Activated CD8-positive, alpha-beta memory T cell treated with anti-CD3 and anti-CD28 coated beads, Interleukin-2, amount 10 ng/mL, durations not matched to agents 7 days and 5 days (primary cell): Measurements from ENCODE around the gene PHTF1. TPM values are rescaled to one million over a fixed set of nuclear protein-coding genes. Genes with fewer than 3 reads are reported as not detected.
"Not testable (repeated sequence)": the region's sequence is repeated elsewhere in the genome, so short reads cannot be mapped to it uniquely, and the experiment has no call there.

ENCODE experiments used
- ATAC-seq: fragments of 150-1000 bp; cut with Tn5 transposase; one replicate; pipeline ENCODE4 v1.10.0; 2021; ENCODE audit warnings: moderate library complexity
- CTCF ChIA-PET: fragments of 350-600 bp; sonication (Branson Sonifier 250); formaldehyde crosslinking; loops from one replicate; lab custom pipeline; 2021; ENCODE audit warnings: antibody characterized with exemption; lab: Charles Lee
- DNase-seq: peaks from one replicate; pipeline ENCODE4 v3.0.0-alpha.2; 2020
- H3K27ac Mint-ChIP-seq: one replicate; pipeline ENCODE4 v1.8.0; 2021; ENCODE audit warnings: mild to moderate bottlenecking, mixed read lengths
- H3K27me3 Mint-ChIP-seq: one replicate; pipeline ENCODE4 v1.8.0; 2021; ENCODE audit warnings: mixed read lengths
- H3K36me3 Mint-ChIP-seq: one replicate; pipeline ENCODE4 v1.8.0; 2021; ENCODE audit warnings: mild to moderate bottlenecking, mixed read lengths
- H3K4me1 Mint-ChIP-seq: one replicate; pipeline ENCODE4 v1.8.0; 2021; ENCODE audit warnings: mixed read lengths
- H3K4me3 Mint-ChIP-seq: one replicate; pipeline ENCODE4 v1.8.0; 2021; ENCODE audit warnings: mild to moderate bottlenecking, moderate library complexity, mixed read lengths
- H3K9me3 Mint-ChIP-seq: one replicate; pipeline ENCODE4 v1.8.0; 2022; ENCODE audit warnings: low read depth, mixed read lengths
- total RNA-seq, 2 experiments: library from RNA; stranded (reverse); gene quantifications; one replicate each; pipeline ENCODE4 v1.2.3, GENCODE V29; 2021

The PHTF1 gene
- total RNA-seq, 2 experiments from 2014 or later: 27.8 to 30.4 TPM

GRCh38 chr1:113765306-113766230 lies 6.3 kb upstream of the PHTF1 start:
- Mint-ChIP-seq H3K4me1 (peaks cover 46% of the 10 kb centered on the region), H3K27ac (no peak overlapping the region), H3K4me3 (no peak overlapping the region), H3K27me3 (no peaks in the 10 kb centered on the region), H3K36me3 (peaks cover 58% of the 10 kb centered on the region), H3K9me3 (no peaks in the 10 kb centered on the region)
- DNase-seq (no peak), ATAC-seq (no peak)
- CTCF ChIA-PET: no interaction called here

GRCh38 chr1:113763661-113764060 lies 4.4 kb upstream of the PHTF1 start:
- no peak for ATAC-seq
- peaks cover 38% of the 10 kb centered on the region for H3K4me1 Mint-ChIP-seq
- no peak overlapping the region for H3K27ac Mint-ChIP-seq
- DNase-seq: no peak
- no peaks in the 10 kb centered on the region for H3K9me3 Mint-ChIP-seq
- H3K4me3 Mint-ChIP-seq: no peak overlapping the region
- peaks cover 43% of the 10 kb centered on the region for H3K36me3 Mint-ChIP-seq
- no peaks in the 10 kb centered on the region for H3K27me3 Mint-ChIP-seq
- CTCF ChIA-PET: no interaction called here

GRCh38 chr1:113761937-113762336 lies 2.7 kb upstream of the PHTF1 start:
- Mint-ChIP-seq H3K36me3 (peaks cover 36% of the 10 kb centered on the region), H3K4me3 (no peak overlapping the region), H3K27ac (no peak overlapping the region), H3K9me3 (no peaks in the 10 kb centered on the region), H3K4me1 (peaks cover 32% of the 10 kb centered on the region), H3K27me3 (no peaks in the 10 kb centered on the region)
- DNase-seq (no peak), ATAC-seq (no peak)
- CTCF ChIA-PET: interaction anchor here (1.2 kb wide), 1 partner anchor 169 kb away, joined by 3 read pairs; no protein-coding TSS in a partner anchor

GRCh38 chr1:113760102-113761080 lies 1.1 kb upstream of the PHTF1 start:
- Mint-ChIP-seq H3K27ac (peak overlapping the region; percentile 92), H3K9me3 (no peaks in the 10 kb centered on the region), H3K4me3 (peak overlapping the region; percentile 89), H3K27me3 (no peaks in the 10 kb centered on the region), H3K4me1 (peaks cover 34% of the 10 kb centered on the region), H3K36me3 (peaks cover 33% of the 10 kb centered on the region)
- no peak for ATAC-seq
- CTCF ChIA-PET: interaction anchor here (0.7 to 2.2 kb wide), 14 partner anchors 7 to 180 kb away, joined by 3 to 10 read pairs (median 4); partner anchors contain the start of gene HIPK1
- no peak for DNase-seq

GRCh38 chr1:113758631-113759332 lies 504 bp downstream of the PHTF1 start:
- H3K9me3 Mint-ChIP-seq: no peaks in the 10 kb centered on the region
- H3K36me3 Mint-ChIP-seq: peaks cover 29% of the 10 kb centered on the region
- peak overlapping the region; percentile 93 for H3K27ac Mint-ChIP-seq
- H3K4me1 Mint-ChIP-seq: peaks cover 36% of the 10 kb centered on the region
- CTCF ChIA-PET: interaction anchor here (0.8 to 2.2 kb wide), 14 partner anchors 9 to 171 kb away, joined by 3 to 11 read pairs (median 4); partner anchors contain the start of gene HIPK1
- DNase-seq (peak; percentile 81), ATAC-seq (peak; percentile 71)
- H3K27me3 Mint-ChIP-seq: no peaks in the 10 kb centered on the region
- peak overlapping the region; percentile 89 for H3K4me3 Mint-ChIP-seq

- CTCF ChIA-PET: no interaction called here
Observed at GRCh38 chr1:113756461-113756860, 2.8 kb downstream of the PHTF1 start.

GRCh38 chr1:113753333-113753732 lies 6.0 kb downstream of the PHTF1 start:
- H3K36me3 Mint-ChIP-seq: peaks cover 36% of the 10 kb centered on the region
- CTCF ChIA-PET: interaction anchor here (1.6 kb wide), 1 partner anchor 10 kb away, joined by 5 read pairs; no protein-coding TSS in a partner anchor
- not testable (repeated sequence) for ATAC-seq, H3K4me3 Mint-ChIP-seq, H3K9me3 Mint-ChIP-seq, DNase-seq, H3K27me3 Mint-ChIP-seq, H3K27ac Mint-ChIP-seq
- H3K4me1 Mint-ChIP-seq: peaks cover 25% of the 10 kb centered on the region

More at GRCh38 chr1:113756461-113756860, 2.8 kb downstream of the PHTF1 start:
- DNase-seq (no peak), ATAC-seq (no peak)
- Mint-ChIP-seq H3K36me3 (peaks cover 33% of the 10 kb centered on the region), H3K27me3 (no peaks in the 10 kb centered on the region), H3K4me1 (peaks cover 35% of the 10 kb centered on the region), H3K27ac (peak overlapping the region; percentile 17), H3K9me3 (no peaks in the 10 kb centered on the region), H3K4me3 (peak overlapping the region; percentile 4)

DNA sequence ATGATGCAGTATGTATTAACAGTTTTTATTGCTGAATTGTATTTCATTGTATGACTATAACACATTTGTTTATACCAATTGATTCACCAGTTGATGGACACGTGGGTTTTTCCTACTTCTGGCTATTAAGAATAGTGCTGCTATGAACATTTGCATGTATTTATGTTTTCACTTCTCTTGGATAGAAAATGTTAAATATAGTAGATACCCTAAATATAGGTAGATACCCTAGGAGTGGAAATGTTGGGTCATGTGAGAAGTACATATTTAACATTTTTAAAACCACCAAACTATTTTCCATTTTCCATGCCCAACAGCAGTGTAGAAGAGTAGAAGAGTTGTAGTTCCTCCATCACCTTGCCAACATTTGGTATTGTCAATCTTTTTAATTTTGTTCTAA lies 7.8 kb downstream of the PHTF1 start:
- Mint-ChIP-seq H3K27me3 (no peaks in the 10 kb centered on the region), H3K4me3 (no peak overlapping the region), H3K9me3 (no peaks in the 10 kb centered on the region), H3K4me1 (peaks cover 16% of the 10 kb centered on the region), H3K36me3 (peaks cover 34% of the 10 kb centered on the region), H3K27ac (no peak overlapping the region)
- CTCF ChIA-PET: no interaction called here
- ATAC-seq (no peak), DNase-seq (no peak)

- Mint-ChIP-seq H3K36me3 (peaks cover 30% of the 10 kb centered on the region), H3K4me3 (no peak overlapping the region), H3K4me1 (peaks cover 12% of the 10 kb centered on the region), H3K27ac (no peak overlapping the region), H3K9me3 (no peaks in the 10 kb centered on the region), H3K27me3 (no peaks in the 10 kb centered on the region)
- CTCF ChIA-PET: no interaction called here
- no peak for DNase-seq
- no peak for ATAC-seq
Observed at GRCh38 chr1:113751114-113751513, 8.2 kb downstream of the PHTF1 start.

GRCh38 chr1:113749402-113749801 lies 9.9 kb downstream of the PHTF1 start:
- peaks cover 2% of the 10 kb centered on the region for H3K4me1 Mint-ChIP-seq
- H3K27ac Mint-ChIP-seq: no peak overlapping the region
- H3K27me3 Mint-ChIP-seq: no peaks in the 10 kb centered on the region
- H3K9me3 Mint-ChIP-seq: no peaks in the 10 kb centered on the region
- DNase-seq: no peak
- no peak for ATAC-seq
- no peak overlapping the region for H3K4me3 Mint-ChIP-seq
- peaks cover 22% of the 10 kb centered on the region for H3K36me3 Mint-ChIP-seq
- CTCF ChIA-PET: no interaction called here

DNA sequence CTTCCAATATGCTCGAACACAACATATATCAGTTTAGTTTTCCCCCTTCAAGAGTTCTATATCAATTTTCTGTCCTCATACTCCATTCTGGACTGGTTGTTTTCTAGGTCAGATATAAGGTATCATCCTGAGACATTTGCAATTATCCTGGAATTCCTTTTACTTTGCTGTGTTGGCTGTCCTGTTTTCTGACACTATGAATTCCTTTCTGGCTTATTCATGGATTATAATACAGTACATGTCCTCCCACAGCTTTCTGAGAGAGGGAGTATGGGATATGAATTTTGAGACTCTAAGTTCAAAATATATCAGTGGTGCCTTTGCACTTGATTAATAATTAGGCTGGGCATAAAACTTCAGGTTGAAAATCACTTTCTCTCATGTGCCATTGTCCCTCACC lies 11.9 kb downstream of the PHTF1 start:
- Mint-ChIP-seq H3K27me3 (no peaks in the 10 kb centered on the region), H3K9me3 (no peaks in the 10 kb centered on the region), H3K36me3 (peaks cover 18% of the 10 kb centered on the region), H3K27ac (no peak overlapping the region), H3K4me3 (no peak overlapping the region), H3K4me1 (peaks cover 7% of the 10 kb centered on the region)
- ATAC-seq (no peak), DNase-seq (no peak)
- CTCF ChIA-PET: interaction anchor here (0.9 kb wide), 1 partner anchor 26 kb away, joined by 3 read pairs; no protein-coding TSS in a partner anchor

GRCh38 chr1:113745425-113745824 lies 13.9 kb downstream of the PHTF1 start:
- Mint-ChIP-seq H3K36me3 (peaks cover 23% of the 10 kb centered on the region), H3K4me3 (no peak overlapping the region), H3K27me3 (no peaks in the 10 kb centered on the region), H3K9me3 (no peaks in the 10 kb centered on the region), H3K4me1 (peaks cover 12% of the 10 kb centered on the region), H3K27ac (no peak overlapping the region)
- no peak for ATAC-seq
- CTCF ChIA-PET: no interaction called here
- DNase-seq: no peak
